CD4-positive, alpha-beta T cell treated with Interleukin-17A for 1 hour (primary cell): ENCODE measurements around the gene HAUS8.
A peak's percentile ranks its signal among the peaks of the same experiment; 100 is the strongest.

Experiments used
- DNase-seq: peaks from one replicate; pipeline ENCODE4 v3.0.0-alpha.2; 2020

HAUS8 gene

DNA sequence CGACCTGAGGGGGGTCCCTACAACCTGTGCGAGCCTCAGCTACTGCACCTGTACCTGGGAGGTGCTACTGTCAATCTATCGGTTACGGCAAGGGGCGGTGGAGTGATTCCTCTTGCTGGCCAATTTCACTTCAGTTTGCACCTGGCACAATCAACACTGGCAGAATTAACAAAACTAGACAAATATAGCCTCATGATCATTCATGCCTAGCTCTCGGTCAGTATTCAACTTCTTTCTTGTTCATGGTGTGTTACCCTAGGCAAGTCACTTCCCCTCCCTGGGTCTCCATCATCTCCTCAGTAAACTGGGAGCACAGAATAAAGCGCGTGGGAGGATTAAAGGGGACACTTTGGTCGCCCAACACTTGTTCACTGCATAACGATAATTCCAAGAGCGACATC, 618 bp downstream of the HAUS8 start:
- no peak for DNase-seq

DNA sequence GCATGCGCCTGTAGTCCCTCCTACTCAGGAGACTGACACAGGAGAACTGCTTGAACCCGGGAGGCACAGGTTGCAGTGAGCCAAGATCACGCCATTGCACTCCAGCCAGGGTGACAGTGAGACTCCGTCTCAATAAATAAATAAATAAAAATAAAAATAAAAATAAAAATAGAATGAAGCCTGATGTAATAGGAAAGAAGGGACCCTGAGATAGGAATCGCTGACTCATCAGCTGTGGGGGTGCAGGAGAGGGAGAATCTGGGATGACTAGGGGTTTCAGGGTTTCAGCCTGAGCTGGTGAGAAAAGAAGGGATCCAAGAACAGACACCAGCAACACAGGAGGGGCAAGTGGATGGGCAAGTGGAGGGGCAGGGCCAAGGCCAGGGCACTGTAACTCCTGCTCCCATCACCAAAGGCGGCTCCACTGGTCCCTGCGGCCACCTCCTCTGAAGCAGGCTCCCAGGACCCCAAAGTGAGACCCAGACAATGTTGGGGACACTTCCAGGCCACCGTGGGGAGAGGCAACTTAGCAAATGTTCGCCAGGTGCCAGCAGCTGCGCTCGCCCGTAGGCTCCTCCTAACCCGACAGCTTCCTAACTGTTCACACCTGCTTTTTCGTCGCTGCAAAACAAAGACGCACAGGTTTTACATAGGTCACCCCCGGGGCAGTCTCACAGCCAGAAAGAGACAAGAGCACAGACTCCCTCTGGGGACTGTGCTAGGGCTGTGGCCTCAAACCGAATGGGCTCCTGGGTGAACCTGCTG, 1.2 kb downstream of the HAUS8 start:
- DNase-seq = peak; percentile 21

DNA sequence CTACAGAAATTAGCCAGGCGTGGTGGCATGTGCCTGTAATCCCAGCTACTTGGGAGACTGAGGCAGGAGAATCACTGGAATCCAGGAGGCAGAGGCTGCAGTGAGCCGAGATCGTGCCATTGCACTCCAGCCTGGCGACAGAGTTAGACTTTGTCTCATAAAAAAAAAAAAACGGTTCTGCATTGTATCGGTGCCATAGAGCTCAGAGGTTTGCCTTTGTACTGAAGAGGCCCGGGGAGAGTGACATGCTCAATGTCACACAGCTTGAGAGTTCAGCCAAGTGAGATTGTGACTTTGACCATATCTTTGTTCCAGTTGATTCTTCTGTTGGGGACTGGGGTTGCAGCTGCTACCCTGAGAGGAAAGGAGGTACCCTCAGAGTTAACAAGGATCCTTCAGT, 4.3 kb downstream of the HAUS8 start:
- DNase-seq = no peak

DNA sequence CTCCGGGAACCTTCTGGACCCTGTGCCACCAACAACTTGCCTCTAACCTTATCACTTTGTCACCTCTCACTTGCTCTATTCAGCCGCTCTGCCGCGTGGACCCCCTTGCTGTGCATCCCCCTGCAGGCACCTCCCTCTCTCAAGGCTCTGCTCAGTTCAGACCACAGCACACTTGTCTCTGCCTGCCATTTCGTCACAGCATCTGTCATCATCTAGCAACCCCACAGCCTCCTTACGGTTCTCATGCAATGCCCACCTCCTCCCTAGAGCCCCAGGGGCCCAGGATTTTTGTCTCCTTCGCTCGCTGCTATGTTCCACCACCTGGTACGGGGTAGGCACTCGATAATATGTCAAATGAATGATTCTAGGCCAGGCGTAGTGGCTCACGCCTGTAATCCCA, 4.8 kb downstream of the HAUS8 start:
- DNase-seq = no peak

DNA sequence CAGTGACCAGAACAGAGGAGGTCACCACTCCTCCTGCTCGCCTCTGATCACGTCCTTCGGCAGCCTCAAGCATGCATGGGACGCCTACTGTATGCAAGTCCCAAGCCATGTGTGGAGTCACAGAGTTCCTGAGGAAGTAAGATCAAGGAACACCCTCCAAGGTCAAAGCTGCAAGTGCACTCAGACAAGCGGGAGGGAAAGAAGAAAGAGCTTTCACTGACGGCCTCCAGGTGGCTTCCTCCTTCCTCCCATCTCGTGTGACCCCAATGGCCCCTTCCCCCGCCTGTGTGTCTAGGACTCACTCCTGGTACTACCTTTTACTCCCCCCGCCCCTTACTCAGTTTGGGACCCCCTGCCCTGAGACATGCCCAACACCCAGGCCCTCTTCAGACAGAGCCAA, 6.1 kb downstream of the HAUS8 start:
- DNase-seq = no peak

DNA sequence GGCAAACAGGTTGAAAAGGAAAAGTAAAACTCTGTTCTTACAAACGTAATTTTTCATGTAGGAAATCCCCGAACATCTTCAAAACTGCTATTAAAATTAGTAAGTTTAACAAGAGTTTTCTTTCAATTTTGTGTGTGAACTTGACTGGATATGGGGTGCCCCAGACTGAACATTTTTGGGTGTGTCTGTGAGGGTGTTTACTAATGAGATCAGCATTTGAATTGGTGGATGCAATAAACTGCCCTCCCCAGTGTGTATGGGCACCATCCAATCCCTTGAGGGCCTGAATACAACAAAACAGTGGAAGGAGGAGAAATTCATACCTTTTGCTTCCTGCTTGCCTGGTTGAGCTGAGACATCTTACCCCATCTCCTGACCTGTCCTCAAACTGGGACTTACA, 11.8 kb downstream of the HAUS8 start:
- DNase-seq = no peak

DNA sequence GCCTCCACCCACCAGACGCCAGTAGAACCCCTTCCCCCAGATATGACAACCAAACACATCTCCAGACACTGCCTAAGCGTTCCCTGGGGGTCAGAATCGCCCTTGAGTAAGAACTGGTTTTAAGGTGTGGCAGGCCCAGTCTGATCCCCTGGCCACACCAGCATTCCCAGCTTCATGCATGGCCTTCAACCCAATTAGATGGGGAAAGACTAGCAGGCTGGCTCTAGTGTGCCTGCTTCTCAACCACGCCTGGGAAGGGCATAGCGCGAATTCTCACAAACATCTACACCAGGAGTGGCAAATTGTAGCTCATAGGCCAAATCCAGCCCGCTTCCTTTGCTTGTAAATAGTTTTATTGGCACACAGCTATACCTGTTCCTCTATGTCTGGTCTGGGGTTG, 13.6 kb downstream of the HAUS8 start:
- no peak for DNase-seq

DNA sequence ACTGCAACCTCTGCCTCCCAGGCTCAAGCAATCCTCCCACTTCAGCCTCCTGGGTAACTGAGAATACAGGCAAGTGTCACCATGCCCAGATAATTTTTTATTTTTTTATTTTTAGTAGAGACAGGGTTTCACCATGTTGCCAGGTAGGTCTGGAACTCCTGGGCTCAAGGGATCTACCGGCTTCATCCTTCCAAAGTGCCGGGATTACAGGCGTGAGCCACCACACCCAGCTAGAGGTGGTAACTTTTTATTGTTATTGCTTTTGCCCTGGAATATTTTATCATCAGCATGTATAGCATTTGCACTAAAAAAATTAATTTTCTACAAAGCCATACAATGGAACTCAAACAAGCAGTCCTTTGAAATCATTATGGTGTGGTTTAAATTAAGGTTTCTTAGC, 14.0 kb downstream of the HAUS8 start:
- DNase-seq = no peak

DNA sequence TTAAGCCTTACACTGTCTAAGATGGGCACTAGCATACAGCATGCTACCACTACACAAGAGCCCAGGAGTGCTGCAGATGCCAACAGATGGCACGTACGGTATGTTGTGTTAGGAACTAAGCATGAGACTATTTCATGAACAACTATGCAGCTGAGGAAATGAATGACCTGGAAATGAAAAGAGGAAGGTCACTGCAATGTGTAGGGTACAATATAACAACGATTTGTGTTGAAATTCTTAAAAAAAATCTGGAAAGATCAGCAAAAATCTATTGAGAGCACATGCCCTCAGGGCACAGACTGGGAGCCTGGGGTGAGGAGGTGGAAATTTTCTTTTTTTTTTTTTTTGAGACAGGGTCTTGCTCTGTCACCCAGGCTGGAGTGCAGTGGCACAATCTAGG, 14.4 kb downstream of the HAUS8 start:
- no peak for DNase-seq

DNA sequence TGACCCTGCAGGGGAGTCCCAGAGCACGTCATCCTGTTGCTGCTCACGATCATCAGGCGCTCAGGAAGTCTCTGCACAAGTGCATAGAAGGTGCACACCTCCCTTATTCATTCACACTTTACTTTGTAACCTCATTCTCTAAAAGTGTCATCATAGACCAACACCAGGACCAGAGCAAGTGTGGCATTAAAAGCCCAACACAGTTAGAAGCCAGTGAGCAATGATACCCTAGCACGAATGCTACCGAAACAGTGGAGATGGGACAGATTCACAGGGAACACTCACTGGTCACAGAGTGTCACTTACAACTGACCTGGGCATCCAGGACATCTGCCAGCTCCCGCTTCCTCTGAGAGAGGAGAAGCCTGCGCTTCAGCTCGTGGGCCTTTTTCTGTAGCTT, 17.0 kb downstream of the HAUS8 start:
- no peak for DNase-seq

DNA sequence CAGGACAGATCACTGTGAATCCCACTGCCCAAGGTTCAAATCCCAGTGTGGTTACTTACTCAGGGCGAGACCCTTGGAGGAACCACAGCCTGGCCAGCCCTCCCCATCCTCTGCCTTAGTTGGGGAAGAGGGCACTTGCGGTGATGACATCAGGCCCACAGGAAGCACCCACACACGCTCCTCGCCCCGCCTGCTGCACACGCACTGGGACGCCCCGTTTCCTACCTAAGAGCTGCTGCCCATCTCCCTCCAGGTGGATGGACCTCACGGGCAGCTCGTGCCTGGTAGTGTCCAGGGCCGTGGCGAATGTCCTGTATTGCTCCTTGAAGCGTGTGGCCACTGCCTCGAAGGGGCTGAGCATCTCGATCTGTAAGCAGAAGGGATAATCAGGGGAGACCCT, 19.6 kb downstream of the HAUS8 start:
- DNase-seq = no peak

DNA sequence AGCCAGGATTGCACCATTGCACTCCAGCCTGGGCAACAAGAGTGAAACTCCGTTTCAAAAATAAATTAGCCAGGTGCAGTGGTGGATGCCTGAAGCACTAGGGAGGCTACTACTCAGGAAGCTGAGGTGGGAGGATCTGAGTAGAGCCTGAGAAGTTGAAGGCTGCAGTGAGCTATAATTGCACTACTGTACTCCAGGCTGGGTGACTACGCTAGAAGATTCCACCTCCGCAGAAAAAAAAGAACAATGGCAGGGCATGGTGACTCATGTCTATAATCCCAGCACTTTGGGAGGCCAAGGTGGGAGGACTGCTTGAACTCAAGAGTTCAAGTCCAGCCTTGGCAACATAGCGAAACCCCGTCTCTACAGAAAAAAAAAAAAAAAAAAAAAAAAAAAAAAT, 20.5 kb downstream of the HAUS8 start:
- no peak for DNase-seq

DNA sequence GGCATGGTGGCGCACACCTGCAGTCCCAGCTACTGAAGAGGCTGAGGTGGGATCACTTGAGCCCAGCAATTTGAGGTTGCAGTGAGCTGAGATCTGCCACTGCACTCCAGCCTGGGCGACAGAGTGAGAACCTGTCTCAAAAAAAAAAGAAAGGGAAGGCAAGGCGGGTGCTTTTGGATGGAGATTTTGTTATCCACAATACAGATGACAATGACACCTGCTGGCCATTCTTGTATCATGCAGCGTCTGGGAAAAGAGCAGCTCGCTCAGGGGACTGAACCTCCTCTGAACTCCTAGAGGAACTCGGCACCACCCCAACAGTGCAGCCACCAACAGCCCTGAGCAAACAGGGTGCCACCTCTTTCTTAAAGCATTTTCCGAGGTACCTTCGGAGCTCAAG, 22.8 kb downstream of the HAUS8 start:
- DNase-seq = peak; percentile 50

DNA sequence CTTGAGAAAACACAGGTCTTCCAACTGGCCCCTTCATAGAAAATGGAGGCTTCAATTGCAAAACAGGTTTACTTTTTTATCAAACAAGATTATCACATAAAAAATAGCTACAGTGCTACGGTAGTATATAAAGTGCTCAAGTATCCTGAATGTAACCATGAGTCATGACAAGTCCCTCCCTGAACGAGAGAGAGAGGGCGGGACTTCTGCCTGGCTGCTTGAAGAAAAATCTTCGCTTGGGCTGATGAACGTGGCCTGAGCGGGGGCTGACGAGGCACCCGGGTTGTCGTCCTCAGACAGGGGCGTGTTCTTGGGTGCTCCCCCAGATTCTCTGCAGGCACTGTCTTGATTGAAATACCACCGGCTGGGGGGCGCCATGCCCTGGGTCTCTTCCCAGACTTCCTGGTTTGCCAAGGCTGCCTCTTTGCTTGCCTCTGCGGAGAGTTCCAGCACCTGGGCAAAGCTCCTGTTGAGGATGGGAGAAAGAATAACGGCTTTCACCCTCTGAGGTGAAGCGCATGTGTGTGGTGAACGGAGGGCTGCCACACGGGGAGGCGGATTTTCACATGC, 25.5 kb downstream of the HAUS8 start:
- no peak for DNase-seq

DNA sequence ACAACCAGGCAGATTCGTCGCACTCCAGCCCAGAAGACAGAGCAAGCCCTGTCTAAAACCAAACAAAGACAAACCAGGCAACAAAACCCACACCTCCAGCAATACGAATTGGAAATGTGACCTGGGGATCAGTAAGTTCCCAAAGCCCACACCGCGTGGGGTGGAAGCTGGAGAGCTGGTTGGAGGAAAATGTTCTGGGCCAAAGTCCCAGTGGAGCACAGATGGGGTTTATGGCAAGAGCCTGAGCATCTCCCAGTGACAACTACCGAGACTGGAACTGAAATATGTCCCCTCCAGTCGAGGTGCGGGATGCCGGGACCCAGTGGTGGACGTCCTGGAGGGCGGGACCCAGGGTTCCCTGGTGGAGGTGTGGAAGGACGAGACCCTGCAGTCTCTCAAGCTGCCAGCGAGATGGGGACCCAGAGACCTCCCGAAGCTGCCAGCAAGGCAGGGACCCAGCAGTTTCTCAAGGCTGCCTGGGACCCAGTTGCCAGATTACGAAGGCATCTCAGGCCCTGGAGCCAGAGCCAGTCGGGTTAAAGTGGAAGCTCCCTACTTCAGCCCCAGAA, 26.3 kb downstream of the HAUS8 start:
- no peak for DNase-seq

DNA sequence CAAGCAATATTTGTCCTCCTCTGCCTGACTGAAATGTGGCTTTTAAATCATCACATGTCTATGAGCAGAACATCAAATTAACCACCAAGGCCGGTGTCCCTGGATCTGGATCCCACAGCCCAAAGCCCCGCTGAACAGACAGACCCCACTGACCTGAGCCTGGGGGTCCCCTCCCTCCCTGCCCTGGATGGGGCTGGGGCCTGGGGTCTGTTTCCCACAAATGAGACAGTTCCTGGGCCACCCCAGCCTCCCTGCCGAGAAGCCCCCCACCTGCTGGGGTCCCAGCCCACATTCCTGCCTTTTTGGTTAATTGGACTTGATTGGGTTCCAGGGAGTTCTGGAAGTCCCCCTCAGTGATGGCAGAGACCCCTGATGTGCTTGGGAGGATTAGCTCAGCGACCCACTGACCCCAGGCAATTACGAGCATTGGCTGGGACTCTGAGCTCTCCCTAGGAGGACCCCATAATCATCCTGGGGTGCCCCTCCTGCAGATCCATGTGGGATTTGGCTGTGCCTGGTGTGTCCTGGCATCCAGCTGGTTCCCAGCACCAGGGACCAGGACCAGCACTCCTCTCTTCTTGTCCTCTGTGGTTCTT, 29.2 kb downstream of the HAUS8 start:
- DNase-seq = no peak

DNA sequence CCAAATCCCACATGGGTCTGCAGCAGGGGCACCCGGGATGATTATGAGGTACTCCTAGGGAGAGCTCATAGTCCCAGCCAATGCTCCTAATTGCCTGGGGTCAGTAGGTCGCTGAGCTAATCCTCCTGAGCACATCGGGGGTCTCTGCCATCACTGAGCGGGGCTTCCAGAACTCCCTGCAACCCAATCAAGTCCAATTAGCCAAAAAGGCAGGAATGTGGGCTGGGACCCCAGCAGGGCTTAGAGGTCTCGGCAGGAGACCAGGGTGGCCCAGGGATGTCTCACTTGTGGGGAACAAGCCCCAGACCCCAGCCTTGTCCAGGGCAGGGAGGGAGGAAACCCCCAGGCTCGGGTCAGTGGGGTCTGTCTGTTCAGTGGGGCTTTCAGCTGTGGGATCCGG, 31.5 kb downstream of the HAUS8 start:
- DNase-seq = no peak

DNA sequence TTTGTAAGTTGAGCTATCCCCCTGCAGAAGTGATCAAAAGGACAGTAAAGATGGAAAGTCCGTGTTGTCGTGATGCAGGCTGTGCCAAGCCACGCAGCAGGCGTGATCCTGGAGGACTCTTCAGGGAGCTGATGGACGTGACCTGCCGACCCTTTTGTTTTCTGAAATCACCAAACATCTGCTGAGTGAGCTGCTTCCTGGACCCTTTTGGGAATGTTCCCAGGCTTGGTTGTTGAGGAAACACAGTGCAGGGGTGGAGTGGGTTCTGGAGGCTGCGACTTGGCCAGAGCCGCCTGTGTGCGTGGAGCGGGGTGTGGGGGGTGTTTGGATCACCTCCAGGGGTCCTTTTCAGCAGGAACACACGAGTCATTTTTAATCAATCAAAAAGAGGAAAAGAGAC, 33.3 kb downstream of the HAUS8 start:
- no peak for DNase-seq

DNA sequence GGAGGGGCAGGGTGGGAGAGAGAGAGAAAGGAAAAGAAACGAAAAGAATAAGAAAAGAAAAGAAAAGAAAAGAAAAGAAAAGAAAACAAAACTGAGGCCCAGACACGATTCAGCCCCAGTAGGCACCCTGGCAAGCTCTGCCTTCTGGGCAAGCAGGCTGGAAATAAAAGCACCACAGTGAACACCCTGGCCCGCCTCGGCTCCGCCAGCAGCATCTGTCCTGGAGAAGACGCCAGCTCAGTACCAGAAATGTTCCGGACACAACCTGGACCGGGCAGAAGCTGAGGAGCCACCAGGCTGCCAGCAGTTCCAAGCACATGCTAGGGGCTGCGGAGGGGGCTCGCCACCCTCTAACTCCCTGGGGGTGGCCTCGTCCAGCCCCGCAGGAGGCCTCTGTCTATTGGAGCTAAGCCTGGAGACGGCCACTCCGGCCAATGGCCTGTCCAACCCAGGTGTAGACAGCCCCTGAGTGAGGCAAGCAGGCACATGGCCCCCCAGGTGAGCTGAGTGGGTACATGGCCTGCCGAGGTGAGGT, 37.2 kb downstream of the HAUS8 start:
- DNase-seq = no peak

DNA sequence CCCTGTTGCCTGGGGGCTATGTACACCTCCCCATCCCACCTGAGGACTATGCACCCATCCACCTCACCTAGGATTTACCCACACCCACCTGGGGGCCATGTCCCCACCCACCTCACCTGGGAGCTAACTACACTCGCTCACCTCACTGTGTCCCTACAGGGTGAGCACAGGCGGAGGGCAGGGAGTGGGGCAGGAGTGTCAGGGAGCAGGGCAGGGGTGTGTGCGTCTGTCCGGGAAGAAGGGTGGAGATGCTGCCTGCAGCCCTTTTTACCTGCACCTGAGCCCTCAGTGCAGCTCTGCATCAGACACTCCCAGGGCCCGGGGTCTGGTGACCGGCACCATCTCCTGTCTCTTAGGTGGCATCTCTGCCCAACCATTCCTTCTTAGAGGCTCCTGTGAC, 38.1 kb downstream of the HAUS8 start:
- DNase-seq = no peak

DNA sequence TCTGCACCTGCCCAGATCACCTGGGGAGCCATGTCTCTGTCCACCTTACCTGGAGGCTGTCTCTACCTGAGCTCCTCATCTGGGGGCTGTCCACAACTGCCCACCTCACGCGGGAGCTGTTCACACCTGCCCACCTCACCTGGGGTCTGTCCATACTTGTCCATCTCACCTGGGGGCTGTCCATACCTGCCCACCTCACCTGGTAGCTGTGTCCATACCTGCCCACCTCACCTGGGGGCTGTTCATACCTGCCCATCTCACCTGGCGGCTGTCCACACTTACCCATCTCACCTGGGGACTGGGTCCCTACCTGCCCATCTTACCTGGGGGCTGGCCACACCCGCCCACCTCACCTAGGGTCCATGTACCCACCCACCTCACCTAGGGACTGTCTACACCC, 38.6 kb downstream of the HAUS8 start:
- no peak for DNase-seq

DNA sequence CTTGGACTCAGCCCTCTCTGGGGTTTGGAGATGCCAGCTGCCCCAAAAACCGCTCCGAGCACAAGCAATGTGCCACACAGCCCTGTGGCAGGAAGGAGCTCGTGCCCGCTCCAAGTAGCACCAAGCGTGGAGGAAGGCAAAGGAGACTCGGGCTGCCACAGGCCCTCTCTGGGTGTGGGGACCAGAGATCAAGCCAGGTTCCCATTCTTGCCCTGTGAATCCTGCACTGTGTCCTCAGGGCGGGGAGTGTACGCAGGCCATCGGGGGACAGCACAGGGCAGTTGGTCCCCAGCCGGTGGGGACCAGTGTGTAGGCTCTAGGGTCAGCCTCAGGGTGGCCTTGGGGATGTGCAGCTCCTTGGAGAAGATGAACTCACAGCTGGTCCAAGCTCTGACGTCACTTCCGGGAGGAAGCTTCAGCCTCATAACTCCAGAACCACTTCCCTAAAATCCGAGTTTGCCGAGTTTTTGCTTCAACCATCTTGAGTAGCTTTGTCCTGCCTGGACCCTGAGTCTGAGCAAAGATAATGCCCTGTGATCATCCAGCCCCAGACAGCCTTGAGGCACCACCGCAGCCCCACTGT, 39.3 kb downstream of the HAUS8 start:
- DNase-seq = peak; percentile 22

DNA sequence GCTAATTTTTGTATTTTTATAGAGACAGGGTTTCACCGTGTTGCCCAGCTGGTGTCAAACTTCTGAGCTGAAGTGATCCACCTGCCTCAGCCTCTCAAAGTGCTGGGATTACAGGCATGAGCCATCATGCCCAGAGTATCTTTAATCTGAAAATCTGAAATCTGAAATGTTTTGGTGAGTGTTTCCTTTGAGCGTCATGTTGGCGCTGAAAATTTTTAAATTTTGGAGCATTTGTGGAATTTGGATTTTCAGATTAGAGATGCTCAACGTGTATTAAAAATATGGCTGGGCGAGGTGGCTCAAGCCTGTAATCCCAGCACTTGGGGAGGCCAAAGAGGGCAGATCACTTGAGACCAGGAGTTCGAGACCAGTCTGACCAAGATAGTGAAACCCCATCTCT, 43.5 kb downstream of the HAUS8 start:
- DNase-seq = no peak

DNA sequence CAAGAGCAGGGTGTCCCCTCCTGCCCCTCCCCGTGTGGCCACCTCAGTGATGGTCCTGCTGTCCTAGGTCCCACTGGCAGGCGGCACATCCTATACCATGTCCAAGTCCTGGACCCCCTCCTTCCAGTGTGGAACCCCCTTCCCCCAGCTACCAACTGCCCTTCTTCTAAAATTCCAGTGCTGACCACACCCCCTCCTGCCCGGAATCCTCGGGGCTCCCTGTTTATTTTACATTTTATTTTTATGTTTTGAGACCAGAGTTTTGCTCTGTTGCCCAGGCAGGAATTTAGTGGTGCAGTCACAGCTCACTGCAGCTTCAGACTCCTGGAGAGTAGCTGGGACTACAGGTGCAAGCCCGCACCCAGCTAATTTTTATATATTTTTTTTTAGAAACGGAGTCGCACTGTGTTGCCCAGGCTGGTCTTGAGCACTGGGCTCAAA, 47.7 kb downstream of the HAUS8 start:
- DNase-seq = no peak
